Activated CD8-positive, alpha-beta T cell treated with anti-CD3 and anti-CD28 coated beads, Interleukin-2, amount 10 ng/mL, durations not matched to agents 7 days and 5 days (primary cell): ENCODE measurements around the gene VAMP1. TPM values are rescaled to one million over a fixed set of nuclear protein-coding genes. Genes with fewer than 3 reads are reported as not detected.

ENCODE experiments used
- ATAC-seq: fragments of 150-1000 bp; cut with Tn5 transposase; one replicate; pipeline ENCODE4 v1.10.0; 2021; ENCODE audit warnings: moderate library complexity
- CTCF ChIA-PET: fragments of 350-600 bp; sonication (Branson Sonifier 250); formaldehyde crosslinking; loops from one replicate; lab custom pipeline; 2021; ENCODE audit warnings: antibody characterized with exemption; lab: Charles Lee
- POLR2A ChIA-PET: fragments of 350-600 bp; sonication (Branson Sonifier 250); formaldehyde crosslinking; loops from one replicate; lab custom pipeline; 2021; ENCODE audit warnings: antibody characterized with exemption; lab: Charles Lee
- DNase-seq: peaks from one replicate; pipeline ENCODE4 v3.0.0-alpha.2; 2020
- H3K27ac Mint-ChIP-seq: one replicate; pipeline ENCODE4 v1.8.0; 2021; ENCODE audit warnings: mild to moderate bottlenecking, mixed read lengths
- H3K27me3 Mint-ChIP-seq: one replicate; pipeline ENCODE4 v1.8.0; 2021; ENCODE audit warnings: low read depth, mixed read lengths
- H3K36me3 Mint-ChIP-seq: one replicate; pipeline ENCODE4 v1.8.0; 2021; ENCODE audit warnings: low read depth, mixed read lengths
- H3K4me1 Mint-ChIP-seq: one replicate; pipeline ENCODE4 v1.8.0; 2021; ENCODE audit warnings: low read depth, mixed read lengths
- H3K4me3 Mint-ChIP-seq: one replicate; pipeline ENCODE4 v1.8.0; 2021; ENCODE audit warnings: mild to moderate bottlenecking, mixed read lengths
- H3K9me3 Mint-ChIP-seq: one replicate; pipeline ENCODE4 v1.8.0; 2022; ENCODE audit warnings: mixed read lengths; ENCODE audit not compliant: insufficient read depth
- total RNA-seq, 2 experiments: library from RNA; stranded (reverse); gene quantifications; one replicate each; pipeline ENCODE4 v1.2.3, GENCODE V29; 2021

The VAMP1 gene
- total RNA-seq, 2 experiments from 2014 or later, result 46.6 to 48.9 TPM

GRCh38 chr12:6451348-6452244 is 18.9 kb downstream of the VAMP1 start, which contains the start of gene TAPBPL:
TSS of gene TAPBPL (plus strand) at chr12:6452042. CDS start at chr12:6452249, 207 bp downstream.
- Mint-ChIP-seq H3K27me3 (no peaks in the 10 kb centered on the region), H3K27ac (peak within 1 kb of the TSS; percentile 99), H3K4me3 (peak within 1 kb of the TSS; percentile 99), H3K9me3 (no peaks in the 10 kb centered on the region), H3K4me1 (peaks cover 78% of the 10 kb centered on the region), H3K36me3 (peaks cover 84% of the 10 kb centered on the region)
- POLR2A ChIA-PET, result interaction anchor here (0.7 to 5.3 kb wide), 11 partner anchors 10 to 116 kb away, joined by 3 to 103 read pairs (median 15); partner anchors contain the start of genes MRPL51 and VAMP1
- DNase-seq (peak; percentile 88), ATAC-seq (peak; percentile 85)
- CTCF ChIA-PET, result interaction anchor here (0.5 to 4.1 kb wide), 14 partner anchors 8 to 129 kb away, joined by 3 to 52 read pairs (median 4); partner anchors contain the start of gene MRPL51

GRCh38 chr12:6450869-6451347 is 19.6 kb downstream of the VAMP1 start:
- DNase-seq (no peak), ATAC-seq (peak; percentile 2)
- Mint-ChIP-seq H3K27me3 (no peaks in the 10 kb centered on the region), H3K9me3 (no peaks in the 10 kb centered on the region), H3K27ac (peak overlapping the region; percentile 99), H3K36me3 (peaks cover 85% of the 10 kb centered on the region), H3K4me1 (peaks cover 79% of the 10 kb centered on the region), H3K4me3 (peak overlapping the region; percentile 99)
- ChIA-PET POLR2A (interaction anchor here (1.4 to 5.3 kb wide), 8 partner anchors 10 to 116 kb away, joined by 5 to 103 read pairs (median 30); partner anchors contain the start of gene VAMP1), CTCF (interaction anchor here (1.0 to 4.1 kb wide), 8 partner anchors 8 to 128 kb away, joined by 4 to 52 read pairs (median 6); partner anchors contain the start of gene MRPL51)

GRCh38 chr12:6450091-6450868 is 20.2 kb downstream of the VAMP1 start:
- ChIA-PET POLR2A (interaction anchor here (1.3 to 5.3 kb wide), 7 partner anchors 9 to 240 kb away, joined by 3 to 103 read pairs (median 31); partner anchors contain the start of gene VAMP1), CTCF (interaction anchor here (1.2 to 4.1 kb wide), 6 partner anchors 11 to 128 kb away, joined by 4 to 52 read pairs (median 14); no protein-coding TSS in a partner anchor)
- H3K9me3 Mint-ChIP-seq, result no peaks in the 10 kb centered on the region
- no peaks in the 10 kb centered on the region for H3K27me3 Mint-ChIP-seq
- H3K4me3 Mint-ChIP-seq, result peak overlapping the region; percentile 99
- DNase-seq (no peak), ATAC-seq (no peak)
- H3K27ac Mint-ChIP-seq, result peak overlapping the region; percentile 99
- H3K4me1 Mint-ChIP-seq, result peaks cover 78% of the 10 kb centered on the region
- H3K36me3 Mint-ChIP-seq, result peaks cover 86% of the 10 kb centered on the region

GRCh38 chr12:6444704-6445688 is 25.5 kb downstream of the VAMP1 start, which contains the start of gene CD27:
TSS of gene CD27 (plus strand) at chr12:6444955. CDS start at chr12:6445096, 141 bp downstream.
- H3K27me3 Mint-ChIP-seq, result no peaks in the 10 kb centered on the region
- peak within 1 kb of the TSS; percentile 90 for H3K4me3 Mint-ChIP-seq
- ChIA-PET CTCF (interaction anchor here (0.9 to 7.7 kb wide), 9 partner anchors 12 to 112 kb away, joined by 3 to 64 read pairs (median 16); partner anchors contain the start of gene VAMP1), POLR2A (interaction anchor here (0.7 to 7.6 kb wide), 10 partner anchors 7 to 110 kb away, joined by 3 to 91 read pairs (median 12); partner anchors contain the start of genes MRPL51, TAPBPL and VAMP1)
- H3K4me1 Mint-ChIP-seq, result peaks cover 67% of the 10 kb centered on the region
- H3K9me3 Mint-ChIP-seq, result no peaks in the 10 kb centered on the region
- ATAC-seq, result peak; percentile 64
- H3K27ac Mint-ChIP-seq, result peak within 1 kb of the TSS; percentile 96
- peak; percentile 58 for DNase-seq
- peaks cover 39% of the 10 kb centered on the region for H3K36me3 Mint-ChIP-seq

GRCh38 chr12:6444031-6444430 is 26.4 kb downstream of the VAMP1 start:
- POLR2A ChIA-PET, result interaction anchor here (0.7 to 7.6 kb wide), 10 partner anchors 8 to 92 kb away, joined by 3 to 91 read pairs (median 8); partner anchors contain the start of genes MRPL51, TAPBPL and VAMP1
- ATAC-seq (peak; percentile 13), DNase-seq (no peak)
- Mint-ChIP-seq H3K9me3 (no peaks in the 10 kb centered on the region), H3K4me3 (peak overlapping the region; percentile 90), H3K27ac (peak overlapping the region; percentile 96), H3K4me1 (peaks cover 66% of the 10 kb centered on the region), H3K36me3 (peaks cover 36% of the 10 kb centered on the region), H3K27me3 (no peaks in the 10 kb centered on the region)
- CTCF ChIA-PET, result interaction anchor here (0.7 to 7.7 kb wide), 11 partner anchors 7 to 111 kb away, joined by 3 to 64 read pairs (median 15); no protein-coding TSS in a partner anchor

- DNase-seq (peak; percentile 49), ATAC-seq (peak; percentile 29)
- peak overlapping the region; percentile 96 for H3K27ac Mint-ChIP-seq
- H3K27me3 Mint-ChIP-seq, result no peaks in the 10 kb centered on the region
- peaks cover 68% of the 10 kb centered on the region for H3K4me1 Mint-ChIP-seq
- peak overlapping the region; percentile 90 for H3K4me3 Mint-ChIP-seq
- H3K36me3 Mint-ChIP-seq, result peaks cover 32% of the 10 kb centered on the region
- no peaks in the 10 kb centered on the region for H3K9me3 Mint-ChIP-seq
- ChIA-PET POLR2A (interaction anchor here (0.7 to 7.6 kb wide), 9 partner anchors 8 to 92 kb away, joined by 3 to 91 read pairs (median 8); partner anchors contain the start of genes MRPL51, TAPBPL and VAMP1), CTCF (interaction anchor here (0.7 to 7.7 kb wide), 12 partner anchors 8 to 111 kb away, joined by 3 to 64 read pairs (median 12); no protein-coding TSS in a partner anchor)
Measured at GRCh38 chr12:6443361-6443983, 27.0 kb downstream of the VAMP1 start.

GRCh38 chr12:6442836-6443235 is 27.6 kb downstream of the VAMP1 start:
- Mint-ChIP-seq H3K36me3 (peaks cover 28% of the 10 kb centered on the region), H3K27me3 (no peaks in the 10 kb centered on the region), H3K4me3 (no peak overlapping the region), H3K9me3 (no peaks in the 10 kb centered on the region), H3K27ac (peak overlapping the region; percentile 96), H3K4me1 (peaks cover 63% of the 10 kb centered on the region)
- ChIA-PET POLR2A (interaction anchor here (1.0 to 7.6 kb wide), 7 partner anchors 9 to 91 kb away, joined by 3 to 91 read pairs (median 18); partner anchors contain the start of genes GAPDH, MRPL51, TAPBPL and VAMP1), CTCF (interaction anchor here (0.8 to 7.7 kb wide), 11 partner anchors 8 to 108 kb away, joined by 3 to 64 read pairs (median 15); no protein-coding TSS in a partner anchor)
- DNase-seq, result no peak
- no peak for ATAC-seq

GRCh38 chr12:6440391-6440790 is 30.1 kb downstream of the VAMP1 start:
- DNase-seq, result no peak
- peaks cover 7% of the 10 kb centered on the region for H3K36me3 Mint-ChIP-seq
- H3K4me3 Mint-ChIP-seq, result no peak overlapping the region
- ChIA-PET POLR2A (interaction anchor here (1.6 to 7.1 kb wide), 2 partner anchors 11 to 30 kb away, joined by 8 to 47 read pairs; partner anchors contain the start of genes TAPBPL and VAMP1), CTCF (interaction anchor here (0.8 to 2.4 kb wide), 3 partner anchors 23 to 97 kb away, joined by 3 to 7 read pairs (median 3); no protein-coding TSS in a partner anchor)
- H3K27me3 Mint-ChIP-seq, result no peaks in the 10 kb centered on the region
- peaks cover 45% of the 10 kb centered on the region for H3K4me1 Mint-ChIP-seq
- no peak for ATAC-seq
- H3K9me3 Mint-ChIP-seq, result no peaks in the 10 kb centered on the region
- H3K27ac Mint-ChIP-seq, result no peak overlapping the region

GRCh38 chr12:6438345-6438744 is 32.1 kb downstream of the VAMP1 start:
- CTCF ChIA-PET, result interaction anchor here (0.8 to 2.4 kb wide), 9 partner anchors 10 to 124 kb away, joined by 3 to 7 read pairs (median 4); partner anchors contain the start of gene TAPBPL
- POLR2A ChIA-PET, result interaction anchor here (1.1 to 7.1 kb wide), 2 partner anchors 13 to 25 kb away, joined by 3 to 47 read pairs; partner anchors contain the start of gene TAPBPL
- Mint-ChIP-seq H3K27ac (no peak overlapping the region), H3K4me3 (no peak overlapping the region), H3K4me1 (peaks cover 49% of the 10 kb centered on the region), H3K36me3 (no peaks in the 10 kb centered on the region), H3K9me3 (no peaks in the 10 kb centered on the region), H3K27me3 (no peaks in the 10 kb centered on the region)
- DNase-seq, result no peak
- ATAC-seq, result no peak
